NT2/D1 (cell line): ENCODE data around the gene DNAJC10.

Experiments
- DNase-seq: peaks from one replicate; pipeline ENCODE4 v3.0.0-alpha.2; 2011; ENCODE audit warnings: low read depth, low spot score
- H3K27me3 ChIP-seq: 2 replicates; pipeline ENCODE4 v1.6.0; 2011; ENCODE audit warnings: mild to moderate bottlenecking; ENCODE audit not compliant: insufficient read length, insufficient read depth
- H3K36me3 ChIP-seq: 2 replicates; pipeline ENCODE4 v1.6.1; 2011; ENCODE audit warnings: mild to moderate bottlenecking, low read length, mixed read lengths; ENCODE audit not compliant: insufficient read depth, insufficient read length
- H3K4me1 ChIP-seq: 2 replicates; pipeline ENCODE4 v1.5.1; 2011; ENCODE audit not compliant: insufficient read depth, insufficient read length
- H3K4me3 ChIP-seq: 2 replicates; pipeline ENCODE4 v1.5.1; 2011; ENCODE audit warnings: low read depth; ENCODE audit not compliant: insufficient read length
- H3K9ac ChIP-seq: 2 replicates; pipeline ENCODE4 v1.6.0; 2011; ENCODE audit warnings: low read depth; ENCODE audit not compliant: insufficient read length
- H3K9me3 ChIP-seq: 2 replicates; pipeline ENCODE4 v1.5.1; 2011; ENCODE audit warnings: mild to moderate bottlenecking, low read length; ENCODE audit not compliant: insufficient read depth
- SUZ12 ChIP-seq: IDR thresholded peaks from 2 replicates; pipeline ENCODE4 v1.6.1; 2011; ENCODE audit not compliant: insufficient read length, insufficient read depth; ENCODE audit errors: extremely low read depth
- YY1 ChIP-seq: IDR thresholded peaks from 2 replicates; pipeline ENCODE4 v1.6.1; 2011; ENCODE audit not compliant: insufficient read length, insufficient read depth
- ZNF274 ChIP-seq: IDR thresholded peaks from 2 replicates; pipeline ENCODE4 v1.6.1; 2011; ENCODE audit warnings: mild to moderate bottlenecking, low read depth, low read length

DNAJC10 gene

GRCh38 chr2:182833084-182833854 is 117.2 kb downstream of the DNAJC10 start:
- no peaks in the 10 kb centered on the region for H3K36me3 ChIP-seq
- no peak for DNase-seq
- no peak overlapping the region for H3K4me3 ChIP-seq
- H3K27me3 ChIP-seq, result no peaks in the 10 kb centered on the region
- no peak overlapping the region for H3K9ac ChIP-seq
- no peak for TF ChIP-seq ZNF274
- TF ChIP-seq SUZ12, result no peak
- TF ChIP-seq YY1, result no peak
- no peaks in the 10 kb centered on the region for H3K9me3 ChIP-seq
- H3K4me1 ChIP-seq, result no peaks in the 10 kb centered on the region

DNA sequence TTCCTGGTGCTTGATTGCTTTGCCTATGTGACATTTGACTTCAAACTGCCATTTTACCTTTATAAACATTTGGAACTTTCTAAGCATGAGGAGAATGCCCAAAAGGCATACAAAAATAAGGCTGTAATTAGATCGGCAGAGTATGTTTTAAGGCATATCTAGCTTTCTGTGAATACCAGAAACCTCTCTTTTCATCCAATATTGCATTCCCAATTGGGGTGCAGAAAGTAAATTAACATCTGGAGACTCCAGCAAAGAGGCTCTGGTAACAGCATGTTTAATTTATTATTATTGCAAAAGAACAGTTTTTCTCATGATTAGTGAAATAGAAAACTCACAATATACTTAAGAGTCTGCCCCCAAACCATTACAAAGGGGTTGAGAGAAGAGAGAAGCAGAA is 118.2 kb downstream of the DNAJC10 start:
- DNase-seq, result no peak
- Histone ChIP-seq H3K36me3 (no peaks in the 10 kb centered on the region), H3K4me1 (no peaks in the 10 kb centered on the region), H3K27me3 (no peaks in the 10 kb centered on the region), H3K4me3 (no peak overlapping the region), H3K9ac (no peak overlapping the region), H3K9me3 (no peaks in the 10 kb centered on the region)
- TF ChIP-seq SUZ12 (no peak), YY1 (no peak)

GRCh38 chr2:182836451-182836850 is 120.4 kb downstream of the DNAJC10 start:
- no peak for DNase-seq
- H3K9ac ChIP-seq, result no peak overlapping the region
- H3K36me3 ChIP-seq, result no peaks in the 10 kb centered on the region
- no peaks in the 10 kb centered on the region for H3K27me3 ChIP-seq
- no peaks in the 10 kb centered on the region for H3K9me3 ChIP-seq
- TF ChIP-seq YY1 (no peak), ZNF274 (no peak), SUZ12 (no peak)
- H3K4me1 ChIP-seq, result no peaks in the 10 kb centered on the region
- no peak overlapping the region for H3K4me3 ChIP-seq
